ENCODE data around the gene SLC12A3. TPM values are rescaled to one million over a fixed set of nuclear protein-coding genes. Genes with fewer than 3 reads are reported as not detected.

SLC12A3 gene
- total RNA-seq, 1 experiment from 2014 or later: not detected

GRCh38 chr16:56883586-56883985 is 18.6 kb downstream of the SLC12A3 start:
- no peak for TF ChIP-seq SOX15 (CRISPR knock-in tag; IDR thresholded peaks at IDR 0.05)
- TF ChIP-seq ZNF396 (CRISPR knock-in tag; IDR thresholded peaks at IDR 0.05; ENCODE audit: borderline replicate concordance): no peak
- TF ChIP-seq NFE2L1 (CRISPR knock-in tag; IDR thresholded peaks at IDR 0.05): no peak
- TF ChIP-seq, protein P1, sequence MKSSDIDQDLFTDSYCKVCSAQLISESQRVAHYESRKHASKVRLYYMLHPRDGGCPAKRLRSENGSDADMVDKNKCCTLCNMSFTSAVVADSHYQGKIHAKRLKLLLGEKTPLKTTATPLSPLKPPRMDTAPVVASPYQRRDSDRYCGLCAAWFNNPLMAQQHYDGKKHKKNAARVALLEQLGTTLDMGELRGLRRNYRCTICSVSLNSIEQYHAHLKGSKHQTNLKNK (CRISPR knock-in tag; IDR thresholded peaks at IDR 0.05): no peak
- no peak for TF ChIP-seq ZNF138 (CRISPR knock-in tag; conservative IDR thresholded peaks at IDR 0.05)
- TF ChIP-seq, protein P2, sequence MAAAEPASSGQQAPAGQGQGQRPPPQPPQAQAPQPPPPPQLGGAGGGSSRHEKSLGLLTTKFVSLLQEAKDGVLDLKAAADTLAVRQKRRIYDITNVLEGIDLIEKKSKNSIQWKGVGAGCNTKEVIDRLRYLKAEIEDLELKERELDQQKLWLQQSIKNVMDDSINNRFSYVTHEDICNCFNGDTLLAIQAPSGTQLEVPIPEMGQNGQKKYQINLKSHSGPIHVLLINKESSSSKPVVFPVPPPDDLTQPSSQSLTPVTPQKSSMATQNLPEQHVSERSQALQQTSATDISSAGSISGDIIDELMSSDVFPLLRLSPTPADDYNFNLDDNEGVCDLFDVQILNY (CRISPR knock-in tag; IDR thresholded peaks at IDR 0.05): no peak
- no peak for TF ChIP-seq HMGA2 (CRISPR knock-in tag; IDR thresholded peaks at IDR 0.05)
- no peak for TF ChIP-seq PRRX2 (CRISPR knock-in tag; IDR thresholded peaks at IDR 0.05)
- TF ChIP-seq ZNF219 (CRISPR knock-in tag; IDR thresholded peaks at IDR 0.05; ENCODE audit: borderline replicate concordance): no peak
- TF ChIP-seq, protein P3, sequence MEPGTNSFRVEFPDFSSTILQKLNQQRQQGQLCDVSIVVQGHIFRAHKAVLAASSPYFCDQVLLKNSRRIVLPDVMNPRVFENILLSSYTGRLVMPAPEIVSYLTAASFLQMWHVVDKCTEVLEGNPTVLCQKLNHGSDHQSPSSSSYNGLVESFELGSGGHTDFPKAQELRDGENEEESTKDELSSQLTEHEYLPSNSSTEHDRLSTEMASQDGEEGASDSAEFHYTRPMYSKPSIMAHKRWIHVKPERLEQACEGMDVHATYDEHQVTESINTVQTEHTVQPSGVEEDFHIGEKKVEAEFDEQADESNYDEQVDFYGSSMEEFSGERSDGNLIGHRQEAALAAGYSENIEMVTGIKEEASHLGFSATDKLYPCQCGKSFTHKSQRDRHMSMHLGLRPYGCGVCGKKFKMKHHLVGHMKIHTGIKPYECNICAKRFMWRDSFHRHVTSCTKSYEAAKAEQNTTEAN (CRISPR knock-in tag; IDR thresholded peaks at IDR 0.05): no peak
- no peak for TF ChIP-seq ATF1 (CRISPR knock-in tag; IDR thresholded peaks at IDR 0.05)
- TF ChIP-seq TCF7 (CRISPR knock-in tag; IDR thresholded peaks at IDR 0.05; ENCODE audit: low read depth): no peak
- no peak for TF ChIP-seq SP1 (CRISPR knock-in tag; conservative IDR thresholded peaks at IDR 0.05)
- no peak for TF ChIP-seq ZNF416 (CRISPR knock-in tag; IDR thresholded peaks at IDR 0.05)
- no peak for TF ChIP-seq ATF2 (CRISPR knock-in tag; IDR thresholded peaks at IDR 0.05; ENCODE audit: borderline replicate concordance, low read depth)
- TF ChIP-seq MYBL2 (CRISPR knock-in tag; IDR thresholded peaks at IDR 0.05): no peak
- no peak for TF ChIP-seq GTF2I (CRISPR knock-in tag; conservative IDR thresholded peaks at IDR 0.05)
- TF ChIP-seq ELF4 (CRISPR knock-in tag; IDR thresholded peaks at IDR 0.05; ENCODE audit: low read depth): no peak
- no peak for ATAC-seq
- no peak overlapping the region for H3K27ac Mint-ChIP-seq
- CTCF ChIA-PET: no interaction called here
- no peaks in the 10 kb centered on the region for H3K4me1 Mint-ChIP-seq
- no peak for DNase-seq (ENCODE audit: low spot score)
- H3K9me3 Mint-ChIP-seq: peaks cover 13% of the 10 kb centered on the region
- H3K27me3 Mint-ChIP-seq (ENCODE audit: low read depth): no peaks in the 10 kb centered on the region; the same call in 1 of the 2 replicates
- H3K36me3 Mint-ChIP-seq: peaks cover 12% of the 10 kb centered on the region
- POLR2A ChIA-PET: no interaction called here
- no peak overlapping the region for H3K4me3 Mint-ChIP-seq

DNA sequence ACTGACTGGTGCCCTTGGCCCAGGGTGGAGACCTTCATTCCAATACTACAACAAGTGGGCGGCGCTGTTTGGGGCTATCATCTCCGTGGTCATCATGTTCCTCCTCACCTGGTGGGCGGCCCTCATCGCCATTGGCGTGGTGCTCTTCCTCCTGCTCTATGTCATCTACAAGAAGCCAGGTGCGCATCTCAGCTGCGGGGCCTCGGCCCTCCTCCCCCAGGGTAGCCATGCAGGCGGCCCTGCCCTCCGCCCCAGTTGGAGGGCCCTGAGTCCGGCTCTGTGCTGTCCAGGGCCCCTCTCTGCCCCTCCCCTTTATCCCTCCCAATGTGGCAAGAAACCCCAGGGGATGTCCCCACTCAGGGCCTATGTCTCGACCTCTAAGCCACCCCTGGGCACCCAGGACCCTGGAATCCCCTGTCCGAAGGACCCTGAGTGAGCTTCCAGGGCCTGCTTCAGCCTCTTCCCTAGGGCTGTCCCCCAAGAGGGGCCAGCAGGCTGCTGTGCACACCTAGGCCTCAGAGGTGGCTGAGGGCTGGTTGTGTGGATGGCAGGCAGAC is 19.1 kb downstream of the SLC12A3 start:
- Mint-ChIP-seq H3K4me1 (no peaks in the 10 kb centered on the region), H3K36me3 (peaks cover 12% of the 10 kb centered on the region), H3K27ac (no peak overlapping the region), H3K27me3 (ENCODE audit: low read depth) (no peaks in the 10 kb centered on the region; the same call in 1 of the 2 replicates), H3K4me3 (no peak overlapping the region), H3K9me3 (peaks cover 13% of the 10 kb centered on the region)
- ATAC-seq (no peak), DNase-seq (ENCODE audit: low spot score) (no peak)
- ChIA-PET CTCF (no interaction called here), POLR2A (no interaction called here)
- TF ChIP-seq NFATC4 (CRISPR knock-in tag; IDR thresholded peaks at IDR 0.05) (no peak), ESRRA (CRISPR knock-in tag; IDR thresholded peaks at IDR 0.05; ENCODE audit: borderline replicate concordance) (no peak), CREM (CRISPR knock-in tag; IDR thresholded peaks at IDR 0.05) (no peak), ZNF671 (CRISPR knock-in tag; IDR thresholded peaks at IDR 0.05) (no peak), ZNF232 (CRISPR knock-in tag; IDR thresholded peaks at IDR 0.05) (no peak), RORB (CRISPR knock-in tag; IDR thresholded peaks at IDR 0.05) (no peak), ZNF416 (CRISPR knock-in tag; IDR thresholded peaks at IDR 0.05) (no peak), PRDM15 (CRISPR knock-in tag; IDR thresholded peaks at IDR 0.05) (no peak), ELF4 (CRISPR knock-in tag; IDR thresholded peaks at IDR 0.05; ENCODE audit: low read depth) (no peak), SMAD4 (CRISPR knock-in tag; IDR thresholded peaks at IDR 0.05) (no peak)
- TF ChIP-seq, protein P4, sequence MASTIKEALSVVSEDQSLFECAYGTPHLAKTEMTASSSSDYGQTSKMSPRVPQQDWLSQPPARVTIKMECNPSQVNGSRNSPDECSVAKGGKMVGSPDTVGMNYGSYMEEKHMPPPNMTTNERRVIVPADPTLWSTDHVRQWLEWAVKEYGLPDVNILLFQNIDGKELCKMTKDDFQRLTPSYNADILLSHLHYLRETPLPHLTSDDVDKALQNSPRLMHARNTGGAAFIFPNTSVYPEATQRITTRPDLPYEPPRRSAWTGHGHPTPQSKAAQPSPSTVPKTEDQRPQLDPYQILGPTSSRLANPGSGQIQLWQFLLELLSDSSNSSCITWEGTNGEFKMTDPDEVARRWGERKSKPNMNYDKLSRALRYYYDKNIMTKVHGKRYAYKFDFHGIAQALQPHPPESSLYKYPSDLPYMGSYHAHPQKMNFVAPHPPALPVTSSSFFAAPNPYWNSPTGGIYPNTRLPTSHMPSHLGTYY (CRISPR knock-in tag; IDR thresholded peaks at IDR 0.05): no peak
- TF ChIP-seq, protein P5, sequence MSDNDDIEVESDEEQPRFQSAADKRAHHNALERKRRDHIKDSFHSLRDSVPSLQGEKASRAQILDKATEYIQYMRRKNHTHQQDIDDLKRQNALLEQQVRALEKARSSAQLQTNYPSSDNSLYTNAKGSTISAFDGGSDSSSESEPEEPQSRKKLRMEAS (CRISPR knock-in tag; IDR thresholded peaks at IDR 0.05): no peak
- TF ChIP-seq, protein P6, sequence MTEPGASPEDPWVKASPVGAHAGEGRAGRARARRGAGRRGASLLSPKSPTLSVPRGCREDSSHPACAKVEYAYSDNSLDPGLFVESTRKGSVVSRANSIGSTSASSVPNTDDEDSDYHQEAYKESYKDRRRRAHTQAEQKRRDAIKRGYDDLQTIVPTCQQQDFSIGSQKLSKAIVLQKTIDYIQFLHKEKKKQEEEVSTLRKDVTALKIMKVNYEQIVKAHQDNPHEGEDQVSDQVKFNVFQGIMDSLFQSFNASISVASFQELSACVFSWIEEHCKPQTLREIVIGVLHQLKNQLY (CRISPR knock-in tag; IDR thresholded peaks at IDR 0.05): no peak

Data from WTC11 (cell line).